HG02981 (cell line): ENCODE data around the gene TRIP11.

Experiments
- ATAC-seq: cut with Tn5 transposase; IDR thresholded peaks from one replicate; pipeline ENCODE4 v1.9.1; 2021; ENCODE audit warnings: mild to moderate bottlenecking, moderate library complexity; ENCODE audit not compliant: unreplicated experiment

TRIP11 gene

GRCh38 chr14:91961297-91962220 is 78.3 kb downstream of the TRIP11 start:
- ATAC-seq, result no peak

- ATAC-seq, result no peak
Observed at GRCh38 chr14:91957876-91958313, 82.0 kb downstream of the TRIP11 start.

GRCh38 chr14:91956616-91957015 is 83.2 kb downstream of the TRIP11 start:
- ATAC-seq, result no peak

- ATAC-seq, result no peak
Observed at GRCh38 chr14:91955168-91955567, 84.7 kb downstream of the TRIP11 start.

- no peak for ATAC-seq
Observed at GRCh38 chr14:91953170-91953985, 86.5 kb downstream of the TRIP11 start.

- ATAC-seq, result no peak
Observed at GRCh38 chr14:91947475-91948184, 92.2 kb downstream of the TRIP11 start, which contains the start of gene FBLN5. Gene FBLN5, minus strand, starts transcription at chr14:91947694. Its CDS starts 465 bp downstream, at chr14:91947229.

- no peak for ATAC-seq
Observed at GRCh38 chr14:91946622-91947474, 93.0 kb downstream of the TRIP11 start.

- ATAC-seq, result no peak
Observed at GRCh38 chr14:91945751-91946621, 93.9 kb downstream of the TRIP11 start.

GRCh38 chr14:91942946-91943345 is 96.9 kb downstream of the TRIP11 start:
- ATAC-seq, result no peak

GRCh38 chr14:91942128-91942527 is 97.7 kb downstream of the TRIP11 start:
- ATAC-seq, result no peak

- no peak for ATAC-seq
Observed at GRCh38 chr14:91940209-91940608, 99.7 kb downstream of the TRIP11 start.

- ATAC-seq, result no peak
Observed at GRCh38 chr14:91935586-91935985, 104.3 kb downstream of the TRIP11 start.

- ATAC-seq, result no peak
Observed at GRCh38 chr14:91934554-91935285, 105.1 kb downstream of the TRIP11 start.

- no peak for ATAC-seq
Observed at GRCh38 chr14:91931478-91932088, 108.3 kb downstream of the TRIP11 start.

GRCh38 chr14:91929700-91930099 is 110.2 kb downstream of the TRIP11 start:
- no peak for ATAC-seq

GRCh38 chr14:91927800-91928199 is 112.1 kb downstream of the TRIP11 start:
- no peak for ATAC-seq

GRCh38 chr14:91927191-91927590 is 112.7 kb downstream of the TRIP11 start:
- no peak for ATAC-seq
